Measurements from ENCODE around the gene HSPA12A. TPM values are rescaled to one million over a fixed set of nuclear protein-coding genes. Genes with fewer than 3 reads are reported as not detected.

The HSPA12A gene
- total RNA-seq, 1 donor from 2014 or later, result 11.0 TPM

- no peaks in the 10 kb centered on the region for H3K36me3 Mint-ChIP-seq
- no peak overlapping the region for H3K27ac Mint-ChIP-seq
- H3K27me3 Mint-ChIP-seq, result peaks cover 3% of the 10 kb centered on the region
- no peak for DNase-seq (ENCODE audit: extremely low spot score, unreplicated experiment)
- H3K4me1 Mint-ChIP-seq (ENCODE audit: unreplicated experiment), result peaks cover 21% of the 10 kb centered on the region
- H3K9me3 Mint-ChIP-seq, result no peaks in the 10 kb centered on the region
- TF ChIP-seq CTCF (conservative IDR thresholded peaks at IDR 0.05), result no peak
- H3K4me3 Mint-ChIP-seq, result no peak overlapping the region
Observed at GRCh38 chr10:116694243-116694926, 48.0 kb downstream of the HSPA12A start.

- no peak for DNase-seq (ENCODE audit: extremely low spot score, unreplicated experiment)
- no peak overlapping the region for H3K4me3 Mint-ChIP-seq
- peaks cover 4% of the 10 kb centered on the region for H3K36me3 Mint-ChIP-seq
- TF ChIP-seq CTCF (conservative IDR thresholded peaks at IDR 0.05), result no peak
- no peak overlapping the region for H3K27ac Mint-ChIP-seq
- no peaks in the 10 kb centered on the region for H3K9me3 Mint-ChIP-seq
- H3K4me1 Mint-ChIP-seq (ENCODE audit: unreplicated experiment), result peaks cover 21% of the 10 kb centered on the region
- H3K27me3 Mint-ChIP-seq, result peaks cover 6% of the 10 kb centered on the region
Observed at GRCh38 chr10:116692225-116692624, 50.1 kb downstream of the HSPA12A start.

- DNase-seq (ENCODE audit: extremely low spot score, unreplicated experiment), result no peak
- peaks cover 4% of the 10 kb centered on the region for H3K36me3 Mint-ChIP-seq
- H3K27ac Mint-ChIP-seq, result no peak overlapping the region
- peaks cover 3% of the 10 kb centered on the region for H3K27me3 Mint-ChIP-seq
- peaks cover 21% of the 10 kb centered on the region for H3K4me1 Mint-ChIP-seq (ENCODE audit: unreplicated experiment)
- H3K4me3 Mint-ChIP-seq, result no peak overlapping the region
- no peaks in the 10 kb centered on the region for H3K9me3 Mint-ChIP-seq
- TF ChIP-seq CTCF (conservative IDR thresholded peaks at IDR 0.05), result no peak
Observed at GRCh38 chr10:116691635-116692034, 50.7 kb downstream of the HSPA12A start.

GRCh38 chr10:116690356-116691322 is 51.7 kb downstream of the HSPA12A start:
- Mint-ChIP-seq H3K4me1 (ENCODE audit: unreplicated experiment) (peaks cover 21% of the 10 kb centered on the region), H3K36me3 (peaks cover 4% of the 10 kb centered on the region), H3K27me3 (peaks cover 3% of the 10 kb centered on the region), H3K9me3 (no peaks in the 10 kb centered on the region), H3K27ac (no peak overlapping the region), H3K4me3 (no peak overlapping the region)
- peak; percentile 66 for TF ChIP-seq CTCF (conservative IDR thresholded peaks at IDR 0.05)
- DNase-seq (ENCODE audit: extremely low spot score, unreplicated experiment), result no peak

GRCh38 chr10:116689744-116690143 is 52.6 kb downstream of the HSPA12A start:
- peaks cover 3% of the 10 kb centered on the region for H3K27me3 Mint-ChIP-seq
- H3K9me3 Mint-ChIP-seq, result no peaks in the 10 kb centered on the region
- no peak overlapping the region for H3K27ac Mint-ChIP-seq
- DNase-seq (ENCODE audit: extremely low spot score, unreplicated experiment), result no peak
- H3K4me3 Mint-ChIP-seq, result no peak overlapping the region
- H3K4me1 Mint-ChIP-seq (ENCODE audit: unreplicated experiment), result peaks cover 17% of the 10 kb centered on the region
- no peak for TF ChIP-seq CTCF (conservative IDR thresholded peaks at IDR 0.05)
- H3K36me3 Mint-ChIP-seq, result peaks cover 4% of the 10 kb centered on the region

Measured in type B pancreatic cell (in vitro differentiated cells).